Measurements from ENCODE around the gene RNF225. TPM values are rescaled to one million over a fixed set of nuclear protein-coding genes. Genes with fewer than 3 reads are reported as not detected.

RNF225 gene
- total RNA-seq (2021) = 1.1 to 1.8 TPM (median 1.5 TPM) in 3 replicates
- percentile 21 among the genes with signal in this experiment for Bru-seq, nascent RNA
- long read RNA-seq, experiment 1, partial matches to known transcripts = 0 of 2 reads
- long read RNA-seq, experiment 1, other reads (novel, unspliced or antisense) = 2 of 2 reads
- long read RNA-seq, experiment 2, partial matches to known transcripts = 0 of 1 reads
- long read RNA-seq, experiment 2, other reads (novel, unspliced or antisense) = 0 of 1 reads
- long read RNA-seq, experiment 3 = 0 reads

- peak; percentile 67 for ATAC-seq
- peaks cover 33% of the 10 kb centered on the region for H3K27me3 Mint-ChIP-seq (ENCODE audit: low read depth)
- H3K36me3 Mint-ChIP-seq = peaks cover 37% of the 10 kb centered on the region
- peak; percentile 59 for DNase-seq (ENCODE audit: low spot score)
- H3K4me3 Mint-ChIP-seq = peak within 1 kb of the TSS; percentile 73
- CTCF ChIA-PET = interaction anchor here (1.1 to 1.7 kb wide), 4 partner anchors 12 to 186 kb away, joined by 3 to 5 read pairs (median 5); partner anchors contain the start of gene ZBTB45
- no peaks in the 10 kb centered on the region for H3K9me3 Mint-ChIP-seq
- POLR2A ChIA-PET = interaction anchor here (1.5 to 1.8 kb wide), 2 partner anchors 12 to 33 kb away, joined by 4 to 6 read pairs; partner anchors contain the start of gene ZNF497
- peaks cover 10% of the 10 kb centered on the region for H3K4me1 Mint-ChIP-seq
- H3K27ac Mint-ChIP-seq = peak within 1 kb of the TSS; percentile 63
- no peak for TF ChIP-seq SMAD4 (CRISPR knock-in tag; IDR thresholded peaks at IDR 0.05)
- TF ChIP-seq ZNF532 (CRISPR knock-in tag; IDR thresholded peaks at IDR 0.05; ENCODE audit: borderline replicate concordance) = peak; percentile 74; the same call in 1 of the 2 replicates
- TF ChIP-seq CTCF (IDR thresholded peaks at IDR 0.05) = no peak
- peak; percentile 62; the same call in 1 of the 2 replicates for TF ChIP-seq ZNF425 (CRISPR knock-in tag; conservative IDR thresholded peaks at IDR 0.05)
- no peak for TF ChIP-seq GTF2I (CRISPR knock-in tag; conservative IDR thresholded peaks at IDR 0.05)
- TF ChIP-seq STAT6 (CRISPR knock-in tag; conservative IDR thresholded peaks at IDR 0.05; ENCODE audit: low read depth) = no peak
- no peak for TF ChIP-seq CDX4 (CRISPR knock-in tag; IDR thresholded peaks at IDR 0.05; ENCODE audit: borderline replicate concordance)
- no peak for TF ChIP-seq ZSCAN18 (CRISPR knock-in tag; IDR thresholded peaks at IDR 0.05)
- TF ChIP-seq NFE2L1 (CRISPR knock-in tag; IDR thresholded peaks at IDR 0.05) = no peak
- TF ChIP-seq TEAD4 (CRISPR knock-in tag; IDR thresholded peaks at IDR 0.05) = no peak
- TF ChIP-seq AFF4 (CRISPR knock-in tag; IDR thresholded peaks at IDR 0.05; ENCODE audit: borderline replicate concordance) = peak; percentile 18; the same call in 1 of the 2 replicates
- TF ChIP-seq FOXK1 (CRISPR knock-in tag; IDR thresholded peaks at IDR 0.05) = peak; percentile 47; the same call in 1 of the 2 replicates
- TF ChIP-seq ESRRA (CRISPR knock-in tag; IDR thresholded peaks at IDR 0.05; ENCODE audit: borderline replicate concordance) = no peak
- TF ChIP-seq SP1 (CRISPR knock-in tag; conservative IDR thresholded peaks at IDR 0.05) = no peak; the same call in none of the 2 replicates
These were observed at the start of gene RNF225 for GRCh38 chr19:58395220-58395978. RNF225 (plus strand) TSS chr19:58395656; CDS start chr19:58396090, 434 bp downstream.
